Activated CD8-positive, alpha-beta memory T cell treated with anti-CD3 and anti-CD28 coated beads for 48 hours (primary cell): ENCODE data around the gene DCLRE1A.
"Not testable (repeated sequence)": the region's sequence is repeated elsewhere in the genome, so short reads cannot be mapped to it uniquely, and the experiment has no call there.

Experiments
- DNase-seq, 3 experiments: peaks; one replicate each; pipeline ENCODE4 v3.0.0-alpha.2; 2020; ENCODE audit warnings: low read depth in 2 of 3, low spot score in 2 of 3

The DCLRE1A gene

DNA sequence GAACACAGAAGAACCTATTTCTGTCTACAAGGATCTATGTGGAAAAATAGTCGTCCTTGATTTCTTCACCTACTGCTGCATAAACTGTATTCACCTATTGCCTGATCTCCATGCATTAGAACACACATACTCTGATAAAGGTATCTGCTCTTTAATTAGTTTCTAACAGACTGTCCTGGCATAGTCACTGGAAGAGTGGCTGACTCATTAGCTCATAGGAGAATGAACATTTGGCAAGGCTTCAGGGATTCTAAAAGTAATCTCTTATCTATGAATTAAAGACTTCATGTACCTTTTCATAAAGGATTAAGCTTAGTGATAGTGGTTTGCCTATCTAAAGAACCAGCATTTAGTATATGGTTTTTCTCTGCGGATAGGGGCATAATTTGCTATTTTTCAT, 4.7 kb upstream of the DCLRE1A start:
- DNase-seq = no peak

GRCh38 chr10:113857210-113857609, 3.3 kb upstream of the DCLRE1A start:
- DNase-seq = no peak

GRCh38 chr10:113856563-113856962, 2.7 kb upstream of the DCLRE1A start:
- no peak for DNase-seq

GRCh38 chr10:113854761-113855588, 1.1 kb upstream of the DCLRE1A start:
- DNase-seq = peak; percentile 25 to 58 (median 29)

DNA sequence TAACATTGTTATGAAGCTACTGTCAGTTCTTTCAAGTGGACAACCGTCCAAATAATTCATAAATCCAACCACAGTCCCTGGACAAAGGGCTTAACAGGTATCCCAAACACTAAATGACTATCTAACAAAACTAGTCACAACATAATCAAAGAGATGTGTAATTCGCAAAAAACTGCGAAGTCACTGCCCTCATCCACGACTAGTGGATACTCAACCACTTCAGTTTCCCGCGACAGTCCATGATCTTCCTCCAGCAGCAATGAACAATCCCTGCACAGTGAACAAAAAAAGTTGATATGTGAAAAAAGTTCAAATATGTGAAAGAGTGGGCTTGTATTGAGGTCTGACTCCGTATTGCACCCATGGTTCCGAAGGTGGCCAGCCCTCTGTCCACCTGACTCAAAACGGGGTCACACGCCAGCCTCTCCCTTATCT, 287 bp downstream of the DCLRE1A start:
- no peak for DNase-seq

GRCh38 chr10:113849946-113850345, 3.9 kb downstream of the DCLRE1A start:
- no peak for DNase-seq

GRCh38 chr10:113849140-113849803, 4.6 kb downstream of the DCLRE1A start:
- no peak for DNase-seq

- DNase-seq = no peak
These were observed 7.8 kb downstream of the DCLRE1A start for GRCh38 chr10:113846036-113846435.

DNA sequence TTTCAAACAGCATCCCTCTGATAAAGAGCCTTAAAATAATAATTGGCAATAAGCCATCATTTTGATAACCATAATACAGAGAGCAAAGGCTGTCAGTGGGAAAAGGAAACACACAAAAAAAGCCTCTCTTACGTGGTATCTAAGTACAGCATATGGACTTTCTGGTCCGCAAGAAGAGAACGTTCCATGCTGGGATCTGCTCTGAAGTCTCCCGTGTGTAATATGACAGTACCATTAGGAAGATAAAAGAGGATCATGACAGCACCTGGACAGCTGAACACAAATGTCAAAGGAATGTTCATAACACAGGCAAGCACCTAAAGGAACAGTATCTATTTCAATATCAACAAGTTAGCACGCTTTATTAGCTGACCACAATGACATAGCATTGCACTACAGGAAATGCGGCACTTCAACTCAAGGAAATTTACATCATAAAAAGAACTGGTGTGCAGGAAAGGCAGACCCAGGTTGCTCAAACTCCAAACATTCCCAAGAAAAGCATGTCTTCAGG, 9.9 kb downstream of the DCLRE1A start:
- DNase-seq = no peak

DNA sequence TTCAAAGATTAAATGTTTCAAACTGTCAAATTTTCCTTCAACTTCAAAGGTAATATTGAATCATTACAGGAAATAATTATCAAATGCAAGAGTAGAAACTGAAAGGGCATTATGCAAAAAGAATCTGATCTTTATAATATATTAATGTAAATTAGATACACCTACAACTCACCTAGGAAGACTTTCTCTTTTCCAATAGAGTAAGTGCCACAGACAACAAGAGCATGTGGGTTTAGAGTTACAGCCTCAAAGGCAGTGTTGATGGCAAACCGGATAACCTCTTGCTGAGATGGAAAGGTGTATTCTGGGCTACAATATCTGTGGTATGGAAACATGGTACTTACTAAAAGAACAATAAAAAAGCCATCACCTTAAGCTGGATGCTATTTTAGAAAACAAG, 11.7 kb downstream of the DCLRE1A start:
- no peak for DNase-seq

DNA sequence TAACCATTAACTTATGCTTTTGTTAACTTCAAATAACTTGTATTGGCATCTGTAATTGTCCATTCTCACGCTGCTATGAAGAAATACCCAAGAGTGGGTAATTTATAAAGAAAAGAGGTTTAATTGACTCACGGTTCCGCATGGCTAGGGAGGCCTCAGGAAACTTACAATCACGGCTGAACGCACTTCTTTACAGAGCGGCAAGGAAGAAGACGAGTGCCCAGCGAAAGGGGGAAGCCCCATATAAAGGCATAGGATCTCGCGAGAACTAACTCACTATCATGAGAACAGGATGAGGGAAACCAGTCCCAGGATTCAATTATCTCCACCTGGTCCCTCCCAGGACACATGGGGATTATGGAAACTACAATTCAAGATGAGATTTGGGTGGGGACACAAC, 25.3 kb downstream of the DCLRE1A start:
- DNase-seq = not testable (repeated sequence)

- no peak for DNase-seq
These were observed 28.1 kb downstream of the DCLRE1A start for GRCh38 chr10:113825791-113826190.

DNA sequence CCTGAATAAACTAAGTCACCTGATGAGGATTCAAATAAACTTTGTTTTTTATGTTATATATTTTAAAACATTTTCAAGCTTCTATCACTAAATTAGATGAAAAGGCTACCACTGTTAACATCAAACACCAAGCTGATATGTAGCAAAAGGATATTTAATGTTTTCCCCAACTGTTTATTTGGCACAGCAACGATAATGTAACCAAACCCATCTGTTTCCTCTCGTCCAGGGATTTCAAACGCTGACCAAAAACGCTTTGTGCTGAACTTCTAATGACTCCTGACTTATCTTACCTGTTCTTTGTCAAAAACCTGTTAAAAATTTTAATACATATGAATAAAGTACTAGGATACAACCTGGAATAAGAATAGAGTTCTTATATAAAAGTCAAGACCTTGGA, 30.5 kb downstream of the DCLRE1A start:
- no peak for DNase-seq

DNA sequence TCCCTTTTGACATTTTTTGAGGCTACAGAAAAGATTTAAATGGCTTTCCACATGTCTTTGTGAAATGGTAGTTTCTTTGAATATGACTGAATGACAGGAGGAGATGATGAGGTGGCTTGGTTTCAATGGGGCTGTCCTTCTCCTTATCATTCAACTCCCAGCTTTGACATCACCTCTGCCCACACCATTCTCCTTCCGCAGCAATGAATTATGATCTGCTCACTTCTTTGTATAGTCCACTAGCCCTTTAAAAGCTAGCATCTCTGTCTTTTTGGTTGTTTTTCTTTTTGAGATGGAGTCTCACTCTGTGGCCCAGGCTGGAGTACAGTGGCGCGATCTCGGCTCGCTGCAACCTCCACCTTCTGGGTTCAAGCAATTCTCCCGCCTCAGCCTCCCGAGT, 31.7 kb downstream of the DCLRE1A start:
- DNase-seq = no peak

DNA sequence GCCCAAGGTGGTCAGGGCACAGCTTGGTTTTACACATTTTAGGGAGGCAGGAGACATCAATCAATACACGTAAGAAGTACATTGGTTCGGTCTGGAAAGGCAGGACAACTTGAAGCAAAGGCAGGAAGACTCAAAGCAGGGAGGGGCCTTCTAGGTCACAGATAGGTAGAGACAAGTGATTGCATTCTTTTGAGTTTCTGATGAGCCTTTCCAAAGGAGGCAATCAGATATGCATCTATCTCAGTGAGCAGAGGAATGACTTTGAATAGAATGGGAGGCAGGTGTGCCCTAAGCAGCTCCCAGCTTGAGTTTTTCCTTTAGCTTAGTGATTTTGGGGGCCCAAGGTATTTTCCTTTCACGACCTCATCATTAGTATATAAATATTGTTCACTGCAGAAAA, 32.6 kb downstream of the DCLRE1A start:
- not testable (repeated sequence) for DNase-seq

DNA sequence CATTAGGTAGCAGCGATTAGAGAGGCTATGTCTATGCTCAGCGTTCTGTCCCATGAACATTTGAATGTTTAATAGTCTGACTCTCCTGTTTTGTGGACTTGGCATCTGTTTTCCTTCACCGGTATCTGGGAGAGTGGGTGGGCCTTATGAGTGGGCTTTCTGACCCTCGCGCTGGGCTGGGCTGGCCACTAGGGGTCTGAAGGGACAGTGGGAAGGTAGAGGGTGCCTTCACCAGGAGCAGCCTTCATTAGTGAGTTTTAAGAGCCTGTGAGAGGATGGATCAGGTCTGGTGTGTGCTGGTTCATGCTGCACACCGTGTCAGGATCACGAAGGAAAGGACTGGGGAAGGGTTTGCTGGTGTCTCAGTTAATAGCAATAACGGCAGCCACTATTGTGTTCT, 33.4 kb downstream of the DCLRE1A start:
- no peak for DNase-seq

DNA sequence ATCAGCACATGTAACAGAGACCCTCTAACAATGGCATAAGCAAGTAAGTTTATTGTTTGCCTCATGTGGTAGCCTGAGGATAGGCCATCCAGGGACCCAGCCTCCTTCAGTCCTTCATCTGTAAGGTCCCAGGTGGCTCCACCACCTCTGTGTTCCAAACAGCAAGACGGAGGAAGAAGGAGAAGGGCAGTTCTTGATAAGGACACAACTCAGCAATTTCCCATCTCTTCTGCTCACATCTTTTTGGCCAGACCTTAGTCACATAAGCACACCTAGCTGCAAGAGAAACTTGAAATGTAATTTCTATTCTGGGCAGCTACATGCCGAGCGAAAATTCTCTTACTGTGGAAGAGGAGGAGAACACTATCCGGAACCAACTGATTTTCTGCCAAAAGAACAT, 33.9 kb downstream of the DCLRE1A start:
- no peak for DNase-seq

GRCh38 chr10:113814700-113815099, 39.2 kb downstream of the DCLRE1A start:
- not testable (repeated sequence) for DNase-seq

DNA sequence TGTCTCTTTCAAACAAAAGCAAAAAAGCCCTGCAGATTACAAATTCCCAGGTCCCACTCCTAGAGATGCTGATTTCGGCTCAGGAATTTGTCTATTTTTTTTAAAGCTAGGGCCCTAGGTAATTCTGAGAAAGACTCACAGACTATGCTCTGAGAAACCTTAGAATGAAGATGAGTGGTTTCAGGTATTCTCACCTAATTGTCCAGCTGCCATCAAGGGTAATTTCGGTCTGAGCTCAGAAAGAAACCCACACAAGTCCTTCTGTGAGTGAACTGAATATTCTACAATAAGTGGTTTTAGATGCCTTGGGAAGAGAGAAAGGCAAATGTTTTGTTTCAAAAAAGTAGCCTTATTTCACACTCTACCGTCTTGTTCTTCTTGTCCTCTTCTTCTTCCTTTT, 45.7 kb downstream of the DCLRE1A start:
- DNase-seq = no peak

DNA sequence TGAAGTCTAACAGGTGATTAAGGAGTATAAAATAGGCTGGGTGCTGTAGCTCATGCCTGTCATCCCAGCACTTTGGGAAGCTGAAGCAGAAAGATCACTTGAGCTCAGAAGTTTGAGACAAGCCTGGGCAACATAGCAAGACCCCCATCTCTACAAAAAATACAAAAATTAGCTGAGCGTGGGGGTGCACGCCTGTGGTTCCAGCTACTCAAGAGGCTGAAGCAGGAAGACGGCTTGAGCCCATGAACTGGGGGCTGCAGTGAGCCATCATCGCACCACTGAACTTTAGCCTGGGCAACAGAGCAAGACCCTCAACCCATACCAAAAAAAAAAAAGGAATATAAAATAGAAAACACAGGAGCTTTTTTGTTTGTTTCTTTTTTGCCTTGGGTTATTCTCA, 47.4 kb downstream of the DCLRE1A start:
- DNase-seq = no peak

DNA sequence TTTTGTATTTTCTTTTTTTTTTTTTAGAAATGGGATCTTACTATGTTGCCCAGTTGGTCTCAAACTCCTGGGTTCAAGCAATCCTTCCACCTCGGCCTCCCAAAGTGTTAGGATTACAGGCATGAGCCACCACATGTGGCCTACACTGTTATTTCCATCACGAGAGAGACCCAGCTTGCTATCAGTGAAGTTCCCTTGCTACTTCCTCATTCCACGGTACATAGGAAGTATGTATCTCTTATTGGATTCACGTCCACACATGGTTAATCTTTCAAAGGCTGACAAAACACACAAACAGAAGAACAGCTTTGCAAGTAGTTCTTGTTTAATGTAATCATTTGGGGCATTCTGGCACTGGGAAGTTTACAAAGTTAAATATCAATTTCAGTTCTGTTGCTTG, 50.9 kb downstream of the DCLRE1A start:
- DNase-seq = no peak

- DNase-seq = no peak
These were observed 52.3 kb downstream of the DCLRE1A start for GRCh38 chr10:113801569-113801968.
